ENCODE results near the gene SLF1. TPM values are rescaled to one million over a fixed set of nuclear protein-coding genes. Genes with fewer than 3 reads are reported as not detected.
A peak's percentile ranks its signal among the peaks of the same experiment; 100 is the strongest.
"Not testable (repeated sequence)": the region's sequence is repeated elsewhere in the genome, so short reads cannot be mapped to it uniquely, and the experiment has no call there.

SLF1 gene
- 10 to 100 TPM; 34.9 to 49.4 TPM for total RNA-seq
- 12.0 TPM for polyA plus RNA-seq (ENCODE audit: insufficient read depth, low read depth, low replicate concordance)
- long read RNA-seq, donor 1, full-length matches to known transcripts, result 3 of 3 reads
- long read RNA-seq, donor 1, partial matches to known transcripts, result 0 of 3 reads
- long read RNA-seq, donor 1, other reads (novel, unspliced or antisense), result 0 of 3 reads
- long read RNA-seq, donor 2, full-length matches to known transcripts, result 1 of 1 reads
- long read RNA-seq, donor 2, partial matches to known transcripts, result 0 of 1 reads
- long read RNA-seq, donor 2, other reads (novel, unspliced or antisense), result 0 of 1 reads

DNA sequence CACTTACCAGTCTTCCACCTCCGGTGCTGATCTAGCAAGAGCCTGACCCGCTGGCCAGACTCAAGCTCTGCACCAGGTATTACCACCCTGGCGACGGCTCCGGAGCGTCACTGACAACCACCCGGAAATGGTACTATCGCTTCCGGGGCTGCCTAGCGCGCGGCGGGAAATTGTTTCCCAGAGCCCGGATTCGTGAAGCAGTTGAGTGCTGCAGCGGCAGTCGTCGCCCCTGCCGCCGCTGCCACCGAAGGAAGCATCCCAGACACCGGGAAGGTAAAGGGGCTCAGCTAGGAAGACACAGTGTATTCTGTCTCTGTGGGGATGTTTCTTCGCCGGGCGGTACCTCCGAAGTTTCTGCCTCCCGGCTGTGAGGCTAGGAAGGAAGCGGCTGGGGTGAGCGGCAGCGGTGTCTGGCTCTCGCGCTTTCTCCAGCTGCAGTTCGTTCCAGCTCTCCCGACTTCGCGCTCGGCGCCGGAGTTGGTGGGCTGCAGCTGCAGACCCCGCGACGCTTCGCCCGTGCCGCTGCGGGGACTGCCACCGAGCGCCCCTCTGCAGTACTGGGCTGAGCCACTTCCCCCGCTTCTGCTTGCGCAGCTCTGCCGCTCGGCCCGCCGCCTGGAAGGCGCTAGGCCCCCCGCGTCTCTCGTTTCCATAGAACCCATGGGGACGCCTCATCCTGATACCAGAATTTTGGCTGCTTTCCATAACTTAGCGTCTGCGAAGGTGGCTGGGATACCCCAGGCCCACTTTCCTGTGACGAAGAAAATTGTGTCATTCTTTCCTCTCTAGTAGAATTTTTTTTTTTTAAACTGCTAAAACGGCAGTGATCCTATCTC is at the start of gene SLF1, which contains the start of gene KIAA0825:
Gene SLF1 (plus strand): TSS at position 177 of the 836 bp plus-strand sequence. CDS start 10,142 bp downstream, outside the sequence.
Gene KIAA0825 (minus strand): TSS at position 112 of the 836 bp plus-strand sequence. CDS start 81,478 bp downstream, outside the sequence.
- TF ChIP-seq CTCF (IDR thresholded peaks at IDR 0.05) (no peak), POLR2A (IDR thresholded peaks at IDR 0.05) (peak; percentile 15)
- Histone ChIP-seq H3K36me3 (ENCODE audit: low read depth, missing control alignments) (no peaks in the 10 kb centered on the region), H3K27ac (peak within 1 kb of the TSS; percentile 77 to 79), H3K4me3 (peak within 1 kb of the TSS; percentile 72 to 80), H3K27me3 (no peaks in the 10 kb centered on the region), H3K4me1 (peaks cover 13% of the 10 kb centered on the region), H3K9me3 (no peaks in the 10 kb centered on the region)
- intact Hi-C loops (cut with DNase I; ENCODE audit: low total_unique reads), result no loop called here
- WGBS, 2 donors, result 0 to 1% methylated on average over 16 to 48 of the region's 63 CpGs
- peak; percentile 96 for DNase-seq

DNA sequence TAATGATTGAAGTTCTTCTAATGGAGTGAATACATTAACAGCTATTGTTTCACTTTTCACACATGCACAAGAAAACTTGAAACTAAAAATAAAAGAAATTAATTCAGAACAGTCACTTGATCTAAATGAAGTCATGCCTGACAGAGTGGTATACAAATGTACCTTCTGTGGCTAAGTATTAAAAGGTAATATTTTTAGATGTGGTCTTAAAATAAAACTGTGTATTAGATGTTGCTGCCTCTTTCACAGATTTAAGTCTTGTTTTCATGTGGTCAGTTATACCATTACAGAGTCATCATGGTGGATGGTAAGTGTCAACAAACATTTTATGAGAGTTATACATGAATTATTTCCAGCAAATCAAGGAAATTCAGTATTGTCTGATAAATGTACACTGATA is 47.1 kb upstream of the SLF1 start:
- H3K36me3 ChIP-seq (ENCODE audit: low read depth, missing control alignments), result no peaks in the 10 kb centered on the region
- no peaks in the 10 kb centered on the region for H3K27me3 ChIP-seq
- intact Hi-C loops (cut with DNase I; ENCODE audit: low total_unique reads), result no loop called here
- no peak overlapping the region for H3K4me3 ChIP-seq
- no peak overlapping the region for H3K27ac ChIP-seq
- no peak for DNase-seq
- H3K9me3 ChIP-seq, result no peaks in the 10 kb centered on the region
- no peak for TF ChIP-seq POLR2A (IDR thresholded peaks at IDR 0.05)
- no peak for TF ChIP-seq CTCF (IDR thresholded peaks at IDR 0.05)
- no peaks in the 10 kb centered on the region for H3K4me1 ChIP-seq

DNA sequence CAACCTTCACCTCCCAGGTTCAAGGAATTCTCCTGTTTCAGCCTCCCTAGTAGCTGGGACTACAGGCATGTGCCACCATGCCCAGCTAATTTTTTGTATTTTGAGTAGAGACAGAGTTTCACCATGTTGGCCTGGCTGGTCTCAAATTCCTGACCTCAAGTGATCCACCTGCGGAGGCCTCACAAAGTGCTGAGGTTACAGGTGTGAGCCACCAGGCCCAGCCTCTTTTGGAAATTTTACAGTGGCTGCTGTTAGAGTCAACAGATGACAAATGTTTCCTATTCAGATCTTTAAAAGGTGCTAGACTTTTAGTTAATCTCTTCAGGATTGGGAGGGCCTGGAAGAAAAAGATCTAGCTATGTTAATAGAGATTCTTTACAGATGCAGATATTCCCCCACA is 45.1 kb upstream of the SLF1 start:
- H3K27me3 ChIP-seq; H3K4me1 ChIP-seq; H3K36me3 ChIP-seq (ENCODE audit: low read depth, missing control alignments); H3K9me3 ChIP-seq; H3K4me3 ChIP-seq; intact Hi-C loops (cut with DNase I; ENCODE audit: low total_unique reads); DNase-seq; H3K27ac ChIP-seq: not testable (repeated sequence)
- 83% methylated on average over 1 of the region's 1 CpG for WGBS, 2 donors

DNA sequence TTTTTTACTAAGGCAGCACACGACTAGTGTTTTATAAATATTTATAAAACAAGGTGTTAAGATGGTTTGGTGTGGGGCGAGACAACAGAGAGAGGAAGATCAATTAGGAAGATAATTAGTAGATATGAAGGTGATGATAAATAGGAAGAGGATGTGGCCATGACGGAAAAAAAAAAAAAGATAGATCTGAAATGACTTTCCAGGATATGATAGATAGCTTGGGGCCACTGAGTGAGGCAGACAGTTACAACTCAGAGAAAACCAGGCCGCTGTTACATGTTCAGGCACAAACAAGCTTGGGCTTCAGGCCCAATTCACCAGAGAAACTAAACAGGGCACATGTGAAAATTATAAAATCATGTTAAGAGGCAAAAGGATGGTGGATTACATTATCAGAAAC is 43.3 kb upstream of the SLF1 start:
- DNase-seq, result no peak
- Histone ChIP-seq H3K4me3 (no peak overlapping the region), H3K27ac (no peak overlapping the region), H3K9me3 (no peaks in the 10 kb centered on the region), H3K36me3 (ENCODE audit: low read depth, missing control alignments) (no peaks in the 10 kb centered on the region), H3K27me3 (no peaks in the 10 kb centered on the region), H3K4me1 (no peaks in the 10 kb centered on the region)
- TF ChIP-seq CTCF (IDR thresholded peaks at IDR 0.05) (no peak), POLR2A (IDR thresholded peaks at IDR 0.05) (no peak)
- 85 to 92% methylated on average over 4 of the region's 4 CpGs for WGBS, 2 donors
- intact Hi-C loops (cut with DNase I; ENCODE audit: low total_unique reads), result no loop called here

DNA sequence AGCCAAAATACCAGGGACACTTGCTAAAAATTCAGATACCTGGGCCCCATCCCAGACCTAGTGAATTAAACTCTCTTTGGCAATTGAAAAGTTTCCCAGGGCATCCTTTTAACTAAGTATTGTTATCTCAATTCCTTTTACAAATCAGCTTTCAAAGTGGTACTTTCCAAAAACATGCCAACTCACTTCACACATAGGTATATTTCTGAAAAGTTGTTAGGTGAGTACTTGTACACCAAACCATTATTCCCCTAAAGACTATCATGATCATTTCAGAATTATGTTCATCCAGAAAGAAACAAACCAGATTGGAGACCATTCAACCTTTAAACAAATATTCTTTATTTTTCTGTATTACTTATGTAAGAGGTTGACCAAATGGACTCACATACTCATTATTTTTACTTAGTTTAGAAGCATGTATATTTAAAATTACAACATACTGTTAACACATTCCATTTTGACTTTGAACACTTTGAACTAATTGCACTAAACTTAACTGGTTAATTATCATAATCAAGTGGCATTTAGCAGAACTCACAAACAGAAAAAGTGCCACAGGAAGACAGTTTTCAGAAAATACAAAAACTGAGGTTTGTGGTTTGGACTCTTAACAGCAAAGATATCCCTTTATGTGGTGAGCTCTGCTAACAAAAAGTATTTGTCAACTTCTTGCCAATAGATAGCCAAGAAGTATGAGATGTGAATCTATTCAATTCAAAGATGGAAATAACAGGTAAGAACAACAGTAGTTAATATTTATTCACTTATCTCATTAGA is 40.8 kb upstream of the SLF1 start:
- Histone ChIP-seq H3K4me1 (no peaks in the 10 kb centered on the region), H3K4me3 (no peak overlapping the region), H3K36me3 (ENCODE audit: low read depth, missing control alignments) (no peaks in the 10 kb centered on the region), H3K27ac (no peak overlapping the region), H3K9me3 (no peaks in the 10 kb centered on the region), H3K27me3 (no peaks in the 10 kb centered on the region)
- intact Hi-C loops (cut with DNase I; ENCODE audit: low total_unique reads), result no loop called here
- DNase-seq, result no peak
- TF ChIP-seq POLR2A (IDR thresholded peaks at IDR 0.05), result no peak
- no peak for TF ChIP-seq CTCF (IDR thresholded peaks at IDR 0.05)

Measured in testis (tissue), 5 donors.